Measurements from ENCODE around the gene BMP7.

DNA sequence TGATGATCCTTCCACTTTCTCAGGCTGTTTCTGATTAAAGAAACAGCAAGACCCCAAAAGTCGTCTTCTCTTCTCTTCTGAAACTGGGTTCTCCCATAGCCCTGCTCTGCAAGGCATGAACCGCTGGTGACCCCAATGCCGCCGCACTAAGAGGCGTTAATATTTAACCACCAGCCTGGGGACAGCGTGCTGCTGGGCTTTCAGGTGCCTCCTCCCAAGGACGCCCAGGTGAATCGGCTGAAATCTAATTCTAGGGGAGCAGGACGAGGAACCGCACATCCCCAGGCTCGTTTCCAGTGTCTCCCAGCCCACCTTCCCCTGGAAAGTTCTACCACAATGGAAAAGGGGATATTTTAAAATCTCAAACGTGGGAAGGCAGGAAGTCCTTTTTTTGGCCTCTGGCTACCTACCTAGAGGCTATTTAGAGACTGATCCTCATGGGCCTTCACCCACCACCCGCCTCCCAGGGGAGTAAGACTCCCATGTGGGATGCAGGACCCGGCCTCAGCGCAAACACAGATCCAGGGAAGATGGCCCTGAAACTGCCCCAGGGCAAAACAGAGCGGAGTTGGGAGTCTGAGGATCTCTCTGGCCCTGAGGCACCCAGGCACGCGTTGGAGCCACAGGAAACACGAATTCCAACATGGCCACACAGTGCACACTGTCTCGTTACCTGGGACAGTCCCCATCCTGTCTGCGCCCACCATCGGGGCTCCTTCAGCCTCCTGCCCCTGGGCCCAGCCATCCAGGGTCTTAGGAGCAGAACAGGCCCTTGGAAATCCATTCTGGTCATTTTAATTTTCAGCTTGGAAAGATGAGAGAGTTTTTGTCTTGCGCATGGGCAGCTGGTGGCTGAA, 56.2 kb downstream of the BMP7 start:
- TF ChIP-seq ZNF274 (IDR thresholded peaks at IDR 0.05; ENCODE audit: low read depth, low read length) (no peak), SUZ12 (IDR thresholded peaks at IDR 0.05; ENCODE audit: extremely low read depth, insufficient read depth, insufficient read length) (no peak), YY1 (IDR thresholded peaks at IDR 0.05; ENCODE audit: insufficient read depth, insufficient read length) (no peak)
